ACHN (cell line): ENCODE data around the gene DCAF7.

Experiments used
- DNase-seq: peaks from one replicate; pipeline ENCODE4 v3.0.0-alpha.2; 2015
- in situ Hi-C: cut with HindIII; loops from 2 replicates; pipeline ENCODE4 v1.10.0; 2017; ENCODE audit warnings: low sequenced_read_pairs, low pct_ligation_motif_present, low pct_unique_long_range_greater_than_20kb

The DCAF7 gene, protein sequence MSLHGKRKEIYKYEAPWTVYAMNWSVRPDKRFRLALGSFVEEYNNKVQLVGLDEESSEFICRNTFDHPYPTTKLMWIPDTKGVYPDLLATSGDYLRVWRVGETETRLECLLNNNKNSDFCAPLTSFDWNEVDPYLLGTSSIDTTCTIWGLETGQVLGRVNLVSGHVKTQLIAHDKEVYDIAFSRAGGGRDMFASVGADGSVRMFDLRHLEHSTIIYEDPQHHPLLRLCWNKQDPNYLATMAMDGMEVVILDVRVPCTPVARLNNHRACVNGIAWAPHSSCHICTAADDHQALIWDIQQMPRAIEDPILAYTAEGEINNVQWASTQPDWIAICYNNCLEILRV

DNA sequence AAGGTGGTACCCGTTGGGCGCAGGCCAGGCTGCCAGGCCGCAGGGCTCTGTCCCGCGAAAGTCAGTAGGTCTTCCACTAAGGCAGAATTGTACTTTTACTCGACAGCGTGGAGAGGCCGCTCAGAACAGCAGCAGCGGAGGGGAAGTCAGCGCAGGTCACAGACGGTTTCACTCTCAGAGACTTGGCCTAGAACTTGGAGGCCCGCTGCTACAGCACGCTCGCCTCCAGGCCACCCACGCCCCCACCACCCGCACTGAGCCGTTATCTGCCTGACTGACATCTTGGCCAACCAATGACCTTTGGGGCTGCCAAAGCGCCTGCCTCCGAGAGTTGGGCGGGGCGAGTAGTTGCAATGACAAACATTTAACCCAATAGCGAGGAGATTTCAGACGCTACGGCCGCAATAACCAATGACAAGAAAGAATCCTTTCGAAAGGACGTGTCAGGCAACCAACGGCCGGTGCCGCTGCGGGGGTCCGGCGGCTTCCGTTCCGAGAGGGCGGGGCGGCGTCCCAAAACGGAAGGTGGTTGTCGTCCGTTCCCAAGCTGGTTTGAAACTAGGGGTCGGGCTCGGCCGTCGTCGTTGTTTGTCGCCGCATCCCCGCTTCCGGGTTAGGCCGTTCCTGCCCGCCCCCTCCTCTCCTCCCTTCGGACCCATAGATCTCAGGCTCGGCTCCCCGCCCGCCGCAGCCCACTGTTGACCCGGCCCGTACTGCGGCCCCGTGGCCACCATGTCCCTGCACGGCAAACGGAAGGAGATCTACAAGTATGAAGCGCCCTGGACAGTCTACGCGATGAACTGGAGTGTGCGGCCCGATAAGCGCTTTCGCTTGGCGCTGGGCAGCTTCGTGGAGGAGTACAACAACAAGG lies at the start of gene DCAF7:
TSS of gene DCAF7 (plus strand) at position 532 of the 871 bp plus-strand sequence. CDS start at position 733, 201 bp downstream.
- in situ Hi-C loops, result no loop called here
- DNase-seq, result peak; percentile 100

DNA sequence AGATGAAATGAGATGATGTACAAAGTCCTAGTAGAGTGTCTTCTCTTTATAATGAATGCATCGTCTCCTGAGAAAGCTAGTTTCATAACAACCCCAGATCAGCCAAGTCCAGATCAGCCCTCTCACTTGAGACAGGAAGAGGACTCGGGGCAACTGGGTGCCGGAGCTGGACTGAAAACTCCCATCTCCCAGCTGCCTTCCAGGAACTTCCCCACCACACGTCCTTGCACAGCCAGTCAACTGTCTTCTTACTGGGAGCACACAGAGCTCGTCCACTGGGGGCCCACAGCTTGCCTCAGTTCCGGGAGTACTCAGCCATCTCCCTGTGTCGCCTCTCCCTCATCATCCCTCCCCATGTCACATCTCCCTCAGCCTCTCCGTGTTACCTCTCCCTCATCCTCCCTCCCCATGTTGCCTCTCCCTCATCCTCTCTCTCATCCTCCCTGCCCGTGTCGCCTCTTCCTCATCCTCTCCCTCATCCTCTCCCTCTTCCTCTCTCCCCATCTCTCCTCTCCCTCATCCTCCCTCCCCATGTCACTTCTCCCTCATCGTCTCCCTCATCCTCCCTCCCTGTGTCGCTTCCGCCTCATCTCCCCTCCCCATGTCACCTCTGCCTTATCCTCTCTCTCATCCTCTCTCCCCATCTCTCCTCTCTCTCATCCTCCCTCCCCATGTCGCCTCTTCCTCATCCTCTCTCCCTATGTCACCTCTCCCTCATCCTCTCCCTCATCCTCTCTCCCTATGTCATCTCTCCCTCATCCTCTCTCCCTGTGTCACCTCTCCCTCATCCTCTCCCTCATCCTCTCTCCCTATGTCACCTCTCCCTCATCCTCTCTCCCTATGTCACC lies 49.5 kb upstream of the DCAF7 start:
- DNase-seq, result no peak
- in situ Hi-C loops, result no loop called here

DNA sequence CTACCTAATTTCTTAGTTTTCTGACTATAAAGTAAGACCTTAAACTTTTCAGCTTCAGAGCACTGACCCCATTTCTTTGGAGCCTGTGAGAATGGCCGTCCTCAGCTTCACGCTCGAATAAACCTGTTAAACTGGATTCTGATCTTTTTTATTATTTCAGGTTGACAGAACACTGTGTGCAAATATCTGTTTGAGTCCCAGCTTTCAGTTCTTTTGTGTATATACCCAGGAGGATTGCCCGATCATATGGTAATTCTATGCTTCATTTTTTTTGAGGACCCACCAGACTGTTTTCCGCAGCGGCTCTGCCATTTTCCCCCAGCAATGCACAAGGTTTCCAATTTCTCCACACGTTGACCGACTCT lies 47.0 kb upstream of the DCAF7 start:
- no peak for DNase-seq
- in situ Hi-C loops, result no loop called here

DNA sequence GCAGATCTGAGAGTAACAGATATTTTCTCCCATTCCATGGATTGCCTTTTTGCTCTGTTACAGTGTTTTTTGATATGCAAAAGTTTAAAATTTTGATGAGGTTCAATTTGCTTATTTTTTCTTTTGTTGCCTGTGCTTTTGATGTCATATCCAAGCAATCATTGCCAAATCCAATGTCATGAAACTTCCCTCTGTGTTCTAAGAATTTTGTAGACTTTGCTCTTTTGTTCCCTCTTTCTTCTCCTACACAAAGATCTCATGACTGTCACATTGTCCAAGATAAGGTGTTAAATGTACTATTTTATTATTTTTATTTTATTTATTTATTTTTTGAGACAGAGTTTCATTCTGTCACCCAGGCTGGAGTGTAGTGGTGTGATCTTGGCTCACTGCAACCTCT lies 46.0 kb upstream of the DCAF7 start:
- DNase-seq, result no peak
- in situ Hi-C loops, result no loop called here

DNA sequence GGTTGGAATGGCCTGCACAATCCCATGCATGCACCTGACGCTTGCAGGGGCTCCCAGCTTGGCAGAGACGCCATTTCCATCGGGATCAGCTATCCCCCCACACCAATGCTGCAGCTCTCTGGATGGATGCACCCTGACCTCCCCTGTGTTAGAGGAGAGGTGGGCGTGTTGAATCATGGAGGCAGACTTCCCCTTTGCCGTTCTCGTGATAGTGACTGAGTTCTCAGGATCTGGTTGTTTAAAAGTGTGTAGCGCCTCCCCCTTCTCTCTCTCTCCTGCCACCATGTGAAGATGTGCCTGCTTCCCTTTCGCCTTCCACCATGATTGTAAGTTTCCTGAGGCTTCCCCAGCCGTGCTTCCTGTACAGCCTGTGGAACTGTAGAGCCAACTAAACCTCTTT lies 44.9 kb upstream of the DCAF7 start:
- in situ Hi-C loops, result no loop called here

DNA sequence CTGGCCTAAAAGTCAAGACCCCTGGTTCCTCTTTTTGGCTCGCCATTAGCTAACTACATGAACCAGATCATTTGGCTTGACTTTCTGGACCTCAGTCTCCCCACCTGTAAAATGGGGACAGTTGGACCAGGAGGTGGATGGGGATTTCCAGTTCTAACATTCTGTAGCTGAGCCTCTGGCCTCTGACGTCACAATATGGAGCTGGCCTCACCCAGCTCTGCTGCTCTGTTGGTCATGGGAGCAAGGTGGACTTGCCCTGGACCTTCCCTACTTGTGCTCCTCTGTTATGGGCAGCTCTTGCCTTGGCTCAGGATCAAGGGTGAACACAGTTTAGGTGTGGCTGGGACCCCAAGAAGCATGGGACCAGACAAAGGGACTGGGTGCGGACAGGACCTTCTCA lies 43.6 kb upstream of the DCAF7 start:
- in situ Hi-C loops, result no loop called here
- no peak for DNase-seq

More for the DNA sequence above, 44.9 kb upstream of the DCAF7 start:
- DNase-seq, result no peak

DNA sequence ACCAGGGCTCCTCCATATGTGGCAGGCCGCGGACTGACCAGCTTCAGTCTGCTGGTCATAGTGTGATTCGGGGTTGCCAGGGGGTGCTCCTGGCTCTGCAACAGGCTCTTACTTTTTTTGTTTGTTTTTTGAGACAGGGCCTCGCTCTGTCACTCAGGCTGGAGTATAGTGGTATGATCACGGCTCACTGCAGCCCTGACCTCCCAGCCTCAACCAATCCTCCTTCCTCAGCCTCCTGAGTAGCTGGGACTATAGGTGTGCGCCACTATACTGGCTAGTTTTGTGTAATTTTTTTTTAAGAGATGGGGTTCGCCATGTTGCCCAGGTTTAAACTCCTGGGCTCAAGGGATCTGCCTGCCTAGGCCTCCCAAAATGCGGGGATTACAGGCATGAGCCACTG lies 38.9 kb upstream of the DCAF7 start:
- no peak for DNase-seq
- in situ Hi-C loops, result no loop called here

DNA sequence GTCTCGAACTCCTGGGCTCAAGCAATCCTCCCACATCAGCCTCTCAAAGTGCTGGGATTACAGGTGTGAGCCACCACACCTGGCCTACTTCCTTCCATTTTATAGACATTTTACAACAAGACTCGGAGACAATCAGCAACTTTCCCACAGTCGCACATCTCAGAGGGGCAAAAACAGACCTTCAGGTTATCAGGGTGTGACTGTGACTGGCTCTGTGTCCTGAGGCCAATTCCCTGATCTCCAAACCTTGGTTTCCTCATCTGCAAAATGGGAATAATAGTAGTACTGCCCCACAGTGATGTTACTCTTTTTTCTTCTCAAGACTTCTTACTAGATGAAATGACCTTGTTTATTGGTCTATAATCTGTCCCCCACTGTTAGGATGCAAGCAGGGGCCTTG lies 37.9 kb upstream of the DCAF7 start:
- DNase-seq, result no peak
- in situ Hi-C loops, result no loop called here

DNA sequence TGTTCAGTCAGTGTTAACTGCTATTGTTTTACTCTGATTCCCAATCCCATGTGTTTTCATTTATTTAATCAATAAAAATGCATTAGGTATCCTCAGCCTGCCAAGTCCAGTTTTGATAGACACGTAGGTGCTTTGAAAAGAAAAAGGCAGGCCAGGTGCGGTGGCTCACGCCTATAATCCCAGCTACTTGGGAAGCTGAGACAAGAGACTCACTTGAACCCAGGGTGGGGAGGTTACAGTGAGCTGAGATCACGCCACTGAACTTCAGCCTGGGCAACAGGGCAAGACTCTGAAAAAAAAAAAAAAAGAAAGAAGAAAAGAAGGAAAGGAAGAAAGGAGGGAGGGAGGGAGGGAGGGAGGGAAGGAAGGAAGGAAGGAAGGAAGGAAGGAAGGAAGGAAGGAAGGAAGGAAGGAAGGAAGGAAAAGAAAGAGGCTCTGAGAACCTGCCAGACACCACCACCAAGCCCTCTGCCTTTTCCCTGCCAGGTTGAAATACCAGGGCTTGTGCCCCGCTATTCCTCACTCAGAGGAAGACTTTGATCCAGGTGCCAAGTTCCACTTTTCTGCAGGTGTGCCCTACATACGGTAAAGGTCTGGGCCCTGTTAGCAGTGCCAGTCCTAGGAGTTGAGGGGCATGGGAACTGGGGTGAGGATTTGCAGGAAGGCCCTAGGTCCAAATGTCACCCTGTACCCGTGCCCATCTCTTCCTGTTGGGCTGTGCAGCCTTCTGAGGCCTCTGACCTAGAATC lies 37.2 kb upstream of the DCAF7 start:
- in situ Hi-C loops, result no loop called here
- no peak for DNase-seq

DNA sequence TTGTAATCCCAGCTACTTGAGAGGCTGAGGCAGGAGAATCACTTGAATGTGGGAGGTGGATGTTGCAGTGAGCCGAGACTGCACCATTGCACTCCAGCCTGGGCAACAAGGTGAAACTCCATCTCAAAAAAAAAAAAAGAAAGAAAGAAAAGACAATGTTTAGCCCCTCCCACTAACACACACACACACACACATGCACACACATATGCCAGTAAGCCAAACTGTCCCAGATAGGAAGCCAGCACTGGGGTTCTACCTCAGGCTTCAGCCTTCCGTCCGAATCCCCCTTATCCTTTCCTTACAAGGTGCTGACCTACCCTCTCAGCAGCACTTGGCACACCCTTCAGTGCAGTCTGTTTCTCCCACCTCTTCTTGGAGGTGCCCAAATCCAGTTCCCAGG lies 35.8 kb upstream of the DCAF7 start:
- no peak for DNase-seq
- in situ Hi-C loops, result no loop called here

DNA sequence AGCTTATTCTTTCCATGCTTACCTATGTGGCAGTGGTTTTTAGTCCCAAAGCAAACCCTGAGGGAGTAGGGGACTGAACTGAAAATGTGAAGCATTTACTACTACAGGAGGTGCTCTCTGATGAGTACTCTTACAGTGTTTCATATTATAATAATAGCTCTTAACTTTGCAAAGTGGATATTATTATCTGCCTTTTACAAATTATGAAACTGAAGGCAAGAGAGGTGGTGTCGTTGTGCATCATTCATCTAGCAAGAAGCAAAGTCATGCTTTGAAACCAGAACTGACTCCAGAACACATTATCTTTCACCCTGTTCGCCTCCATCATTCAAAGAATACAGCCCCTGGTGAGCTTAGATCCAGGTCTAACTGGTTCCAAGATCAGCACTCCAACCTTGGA lies 35.3 kb upstream of the DCAF7 start:
- in situ Hi-C loops, result no loop called here

DNA sequence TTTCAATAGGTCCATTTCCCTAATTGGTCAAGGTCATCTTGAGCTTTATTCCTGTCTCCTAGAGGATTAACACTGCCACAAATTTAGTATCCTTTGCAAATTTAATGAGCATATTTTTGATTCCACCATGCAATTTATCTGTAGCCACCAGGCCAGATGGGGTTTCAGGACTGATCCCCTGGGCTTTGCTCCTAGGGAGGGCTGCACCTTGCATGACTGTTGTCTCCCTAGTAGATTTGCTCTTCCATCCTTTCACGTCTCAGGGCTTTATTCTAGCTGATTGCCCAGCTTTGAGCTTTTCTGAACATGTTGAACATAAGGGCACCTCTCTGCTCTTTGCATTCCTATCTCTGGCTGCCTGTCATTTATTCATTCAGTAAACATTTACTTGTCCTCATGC lies 34.9 kb upstream of the DCAF7 start:
- no peak for DNase-seq
- in situ Hi-C loops, result no loop called here

More for the DNA sequence above, 35.3 kb upstream of the DCAF7 start:
- DNase-seq, result no peak

DNA sequence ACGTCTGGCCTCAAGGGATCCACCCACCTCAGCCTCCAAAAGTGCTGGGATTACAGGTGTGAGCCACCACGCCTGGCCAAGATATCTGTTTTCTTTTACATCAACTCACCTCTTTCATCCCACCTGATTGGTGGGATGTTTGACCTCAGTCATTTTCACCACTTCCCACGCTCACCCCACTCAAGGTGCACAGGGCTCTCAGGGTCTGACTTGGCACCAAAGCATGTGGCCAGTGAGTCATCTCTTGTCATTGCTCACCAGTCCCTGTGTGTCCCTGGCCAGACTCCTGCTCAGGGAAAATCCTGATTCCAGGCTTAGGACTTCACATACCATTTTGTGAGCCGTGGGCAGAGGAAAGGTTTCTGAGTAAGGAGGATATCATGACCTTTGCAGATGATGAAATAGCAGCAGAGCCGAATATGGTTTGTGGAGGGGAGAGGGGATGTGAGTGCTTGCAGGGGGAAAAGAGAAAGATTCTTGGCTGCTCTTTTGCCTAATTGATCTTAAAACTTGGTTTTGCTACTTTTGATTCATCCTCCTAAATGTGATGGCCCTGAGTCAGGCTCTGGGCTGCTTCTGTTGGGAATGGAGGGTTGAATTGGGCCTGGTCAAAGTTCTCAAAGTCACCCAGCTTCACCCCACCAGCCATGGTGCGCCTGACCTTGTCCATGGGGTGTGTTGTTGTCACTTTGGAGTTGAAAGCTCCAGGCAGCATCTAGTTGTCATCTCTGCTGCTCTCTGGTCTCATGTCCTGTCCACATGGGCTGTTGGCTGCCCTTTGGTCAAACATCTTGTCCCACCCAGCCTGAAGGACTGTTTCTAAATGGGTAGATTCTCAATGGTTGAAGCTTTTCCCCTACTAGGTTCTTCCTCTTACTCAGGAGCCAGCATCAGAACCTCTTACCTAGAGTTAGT lies 33.1 kb upstream of the DCAF7 start:
- DNase-seq, result peak; percentile 42
- in situ Hi-C loops, result no loop called here

DNA sequence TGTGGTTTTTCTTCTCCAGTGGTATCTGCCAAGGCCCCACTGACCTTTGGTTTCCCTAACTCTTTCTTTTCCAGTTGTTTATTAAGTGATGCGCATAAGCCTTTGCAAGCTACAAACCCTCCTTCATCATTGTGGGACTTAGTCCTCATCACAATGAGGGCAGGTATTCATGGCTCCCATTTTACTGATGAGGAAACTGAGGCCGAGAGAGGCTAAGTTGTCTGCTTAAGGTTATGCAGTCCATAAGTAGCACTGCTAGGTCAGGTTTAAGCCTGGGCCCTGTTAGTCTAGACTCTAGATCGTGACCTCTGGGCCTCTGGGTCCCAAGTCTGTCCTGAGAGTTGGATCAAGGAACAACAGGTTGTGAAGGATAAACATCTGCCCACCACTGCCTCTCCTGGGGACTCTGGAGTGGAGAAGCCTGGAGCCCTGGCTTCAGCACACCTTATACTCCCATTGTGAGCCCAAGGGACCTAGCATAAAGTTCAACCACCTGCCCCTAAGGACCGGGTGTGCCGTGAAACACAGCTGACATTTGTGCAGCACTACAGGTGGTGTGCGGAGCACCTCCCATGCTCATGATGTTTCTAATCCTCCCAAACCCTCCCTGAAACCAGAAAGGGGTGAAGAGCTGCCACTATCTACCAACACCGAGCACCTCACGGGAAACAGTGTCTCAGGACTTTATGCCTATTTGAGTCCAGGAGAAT lies 32.3 kb upstream of the DCAF7 start:
- in situ Hi-C loops, result no loop called here
- DNase-seq, result no peak

DNA sequence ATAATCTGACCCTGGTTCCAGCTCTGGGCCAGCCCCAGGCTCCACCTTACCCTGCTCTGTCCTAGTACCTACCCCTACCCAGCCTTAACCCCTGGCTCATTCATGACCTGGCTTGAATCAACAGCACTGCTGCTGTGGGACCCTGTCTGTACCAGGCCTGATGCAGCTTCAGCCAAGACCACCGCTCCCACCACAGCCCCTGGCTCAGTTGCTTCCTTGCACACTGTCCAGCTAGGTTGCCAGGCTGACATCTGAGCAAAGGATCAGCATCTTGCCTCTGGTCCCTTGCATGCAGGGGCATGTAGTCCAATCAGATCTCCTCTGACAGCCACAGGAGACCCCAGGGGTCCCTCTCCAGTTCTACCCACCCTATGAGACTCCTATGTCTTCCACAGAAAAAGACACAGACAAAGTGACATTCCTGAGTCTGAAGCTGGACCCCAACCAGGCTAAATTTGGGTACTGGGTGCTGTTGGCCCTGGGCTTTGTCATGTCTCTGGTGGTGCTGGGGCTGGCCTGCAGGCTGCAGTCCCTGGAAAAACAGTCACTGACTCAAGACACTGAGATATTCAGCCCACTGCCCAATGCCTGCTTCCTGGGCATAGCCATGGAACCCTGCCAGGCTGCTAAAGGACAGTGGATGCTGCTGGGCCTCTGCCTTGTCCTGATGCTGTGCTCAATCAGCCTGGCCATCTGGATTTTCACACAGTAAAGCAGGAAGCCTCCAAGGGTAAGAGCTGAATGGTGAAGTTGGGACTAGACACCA lies 31.0 kb upstream of the DCAF7 start:
- DNase-seq, result no peak
- in situ Hi-C loops, result no loop called here
